Eye (tissue), 1 donor: Measurements from ENCODE around the gene PXDN.
"Not testable (repeated sequence)": the region's sequence is repeated elsewhere in the genome, so short reads cannot be mapped to it uniquely, and the experiment has no call there.

ENCODE experiments used
- DNase-seq: peaks from one replicate; pipeline ENCODE4 v3.0.0-alpha.2; 2015

PXDN gene

DNA sequence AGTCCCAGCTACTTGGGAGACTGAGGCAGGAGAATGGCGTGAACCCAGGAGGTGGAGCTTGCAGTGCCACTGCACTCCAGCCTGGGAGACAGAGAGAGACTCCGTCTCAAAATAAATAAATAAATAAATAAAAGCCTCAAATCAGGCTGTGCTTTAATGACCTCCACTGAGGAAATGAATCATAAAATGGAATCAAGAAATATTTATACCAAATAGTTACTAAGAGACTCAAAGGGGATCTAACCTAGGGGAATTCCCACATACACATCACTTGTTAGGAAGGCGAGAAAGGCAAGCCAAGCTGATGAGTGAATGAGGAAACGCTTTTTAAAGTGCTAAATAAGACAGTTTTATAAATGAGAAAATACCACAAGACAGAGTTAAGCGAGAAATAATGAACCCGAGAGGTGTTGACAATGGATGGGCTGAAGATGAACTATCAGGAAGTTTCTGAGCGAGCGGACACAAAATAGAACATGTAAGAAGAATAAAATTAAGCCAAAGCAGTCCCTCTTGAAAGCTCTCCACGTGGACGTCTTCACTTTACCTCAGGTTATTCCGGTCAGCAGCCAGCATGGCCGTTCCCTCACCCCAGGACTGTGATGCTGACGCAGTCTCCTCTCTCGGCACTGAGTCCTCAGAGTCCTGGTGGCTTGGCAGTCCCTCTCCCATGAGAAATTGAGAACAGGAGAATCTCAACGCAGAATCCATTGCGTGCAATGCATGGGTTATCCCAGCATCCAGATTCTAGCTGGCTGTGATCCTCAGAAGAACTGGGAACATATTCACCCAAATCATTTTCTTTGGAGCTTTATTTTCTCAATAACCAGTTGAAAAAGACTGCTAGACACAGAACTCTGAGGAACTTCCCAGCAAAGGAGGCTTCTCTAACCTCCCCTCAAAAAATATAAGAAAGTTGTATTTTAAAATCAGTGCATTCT is 22.3 kb downstream of the PXDN start:
- no peak for DNase-seq

DNA sequence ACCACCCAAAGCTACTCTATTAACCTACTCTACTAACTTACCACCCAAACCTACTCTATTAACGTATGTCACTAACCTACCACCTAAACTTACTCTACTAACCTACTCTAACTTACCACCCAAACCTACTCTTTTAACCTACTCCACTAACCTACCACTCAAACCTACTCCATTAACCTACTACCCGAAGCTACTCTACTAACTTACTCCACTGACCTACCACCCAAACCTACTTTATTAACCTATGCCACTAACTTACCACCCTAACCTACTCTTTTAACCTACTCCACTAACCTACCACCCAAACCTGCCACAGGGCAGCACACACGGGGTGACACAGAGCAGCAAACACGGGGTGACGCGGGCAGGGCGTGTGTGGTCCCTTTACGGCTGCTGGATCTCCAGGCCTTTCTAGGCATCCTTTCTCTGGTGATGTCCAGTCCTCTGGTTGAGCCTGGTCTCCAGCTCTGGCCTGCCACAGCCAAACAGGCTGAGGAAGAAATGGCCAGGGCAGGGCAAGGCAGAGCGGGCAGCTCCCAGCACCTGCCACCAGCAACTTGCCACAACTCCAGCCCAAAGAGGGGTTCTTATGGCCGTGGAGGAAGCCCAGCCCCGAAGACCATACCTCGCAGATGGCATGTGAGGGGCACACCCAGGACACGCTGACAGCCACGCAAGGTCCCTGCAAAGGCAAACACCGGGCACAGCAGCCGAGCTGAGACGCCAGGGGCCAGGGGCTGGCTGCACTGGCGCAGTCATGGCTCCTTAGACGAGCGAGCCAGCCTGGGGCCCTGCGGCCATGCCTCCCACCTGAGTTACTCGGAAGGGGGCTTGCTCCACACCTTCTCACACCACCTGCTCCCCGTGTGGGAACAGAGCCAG is 25.7 kb downstream of the PXDN start:
- peak; percentile 34 for DNase-seq

DNA sequence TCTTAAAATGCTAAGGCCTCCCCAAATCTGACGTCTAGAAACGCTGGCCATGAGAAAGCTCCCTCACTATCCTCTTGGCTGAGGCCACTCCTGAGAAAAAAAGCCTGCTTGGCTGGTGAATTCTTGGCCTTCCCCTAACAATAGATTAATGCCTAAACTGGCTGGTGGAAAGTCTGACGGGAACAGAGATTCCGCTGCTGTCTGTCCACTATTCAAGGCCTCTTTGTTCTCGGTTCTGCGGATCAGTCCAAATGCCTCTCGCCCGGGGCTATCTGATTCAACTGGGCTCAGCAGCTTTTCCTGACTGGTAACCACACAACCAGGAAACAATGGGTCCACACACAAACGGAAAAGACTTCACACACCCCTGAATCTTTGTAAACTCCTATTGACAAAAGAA is 27.2 kb downstream of the PXDN start:
- DNase-seq, result peak; percentile 48

DNA sequence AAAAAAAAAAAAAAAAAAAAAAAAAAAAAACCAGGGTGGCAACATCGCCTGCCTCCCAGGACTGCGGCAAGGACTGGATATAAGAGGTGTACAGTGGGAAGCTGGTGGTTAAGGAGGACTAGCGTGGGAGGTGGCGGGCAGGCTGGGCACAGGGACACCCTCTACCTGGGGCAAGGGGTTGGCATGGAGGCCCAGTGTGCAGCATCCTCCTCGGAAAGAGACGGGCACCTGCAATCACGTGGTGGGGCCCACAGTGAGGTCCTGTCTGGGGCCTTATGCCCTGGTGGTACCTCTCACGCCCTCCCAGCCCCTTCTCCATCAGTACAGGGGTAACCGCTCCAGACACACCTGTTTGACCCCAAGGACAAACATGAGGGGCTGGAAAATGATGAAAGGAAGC is 27.9 kb downstream of the PXDN start:
- DNase-seq, result no peak

DNA sequence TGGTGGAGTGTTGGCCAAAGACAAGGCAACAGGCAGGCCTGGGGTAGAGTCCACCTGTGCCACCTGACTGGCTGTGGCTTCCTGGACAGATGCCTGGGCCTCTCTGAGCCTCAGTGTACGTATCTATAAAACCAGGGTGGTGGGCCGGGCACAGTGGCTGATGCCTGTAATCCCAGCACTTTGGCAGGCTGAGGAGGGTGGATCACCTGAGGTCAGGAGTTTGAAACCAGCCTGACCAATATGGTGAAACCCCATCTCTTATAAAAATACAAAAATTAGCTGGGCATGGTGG is 28.4 kb downstream of the PXDN start:
- DNase-seq, result not testable (repeated sequence)

DNA sequence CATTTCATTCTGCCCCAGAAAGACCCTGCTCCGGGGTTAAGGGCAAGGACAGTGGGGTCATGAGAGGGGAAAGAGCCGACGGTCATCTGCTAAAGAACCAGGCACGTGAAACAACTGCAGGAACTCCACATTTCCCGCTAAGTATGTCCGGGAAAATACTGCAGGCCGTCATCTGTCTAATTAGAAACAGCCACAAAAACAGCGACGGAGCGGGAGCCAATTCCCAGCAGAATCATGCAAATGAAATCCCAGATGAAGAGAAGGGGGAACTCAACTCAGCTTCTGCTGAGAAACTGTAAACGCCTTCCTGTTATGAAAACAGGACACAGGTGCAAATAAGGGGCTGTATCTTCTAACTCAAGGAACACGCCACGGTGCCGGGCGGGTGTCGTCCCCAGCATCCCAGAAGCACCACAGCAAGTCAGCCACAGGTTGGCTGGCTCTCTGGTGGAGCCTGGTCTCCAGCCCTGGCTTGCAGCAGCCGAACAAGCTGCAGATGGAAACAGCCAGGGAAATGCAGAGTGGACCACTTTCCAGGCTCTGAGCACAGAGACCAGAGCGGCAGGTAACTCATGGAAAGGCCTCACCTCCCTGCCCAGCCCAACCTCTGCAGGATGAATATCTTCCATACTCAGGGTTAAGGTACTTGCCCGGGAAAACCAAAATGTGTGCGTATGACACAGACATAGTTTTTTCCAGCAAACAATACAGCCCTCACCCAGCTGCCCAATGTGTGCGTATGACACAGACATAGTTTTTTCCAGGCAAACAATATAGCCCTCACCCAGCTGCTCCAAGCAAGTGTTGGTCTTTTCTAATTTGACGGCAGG is 28.9 kb downstream of the PXDN start:
- peak; percentile 71 for DNase-seq

DNA sequence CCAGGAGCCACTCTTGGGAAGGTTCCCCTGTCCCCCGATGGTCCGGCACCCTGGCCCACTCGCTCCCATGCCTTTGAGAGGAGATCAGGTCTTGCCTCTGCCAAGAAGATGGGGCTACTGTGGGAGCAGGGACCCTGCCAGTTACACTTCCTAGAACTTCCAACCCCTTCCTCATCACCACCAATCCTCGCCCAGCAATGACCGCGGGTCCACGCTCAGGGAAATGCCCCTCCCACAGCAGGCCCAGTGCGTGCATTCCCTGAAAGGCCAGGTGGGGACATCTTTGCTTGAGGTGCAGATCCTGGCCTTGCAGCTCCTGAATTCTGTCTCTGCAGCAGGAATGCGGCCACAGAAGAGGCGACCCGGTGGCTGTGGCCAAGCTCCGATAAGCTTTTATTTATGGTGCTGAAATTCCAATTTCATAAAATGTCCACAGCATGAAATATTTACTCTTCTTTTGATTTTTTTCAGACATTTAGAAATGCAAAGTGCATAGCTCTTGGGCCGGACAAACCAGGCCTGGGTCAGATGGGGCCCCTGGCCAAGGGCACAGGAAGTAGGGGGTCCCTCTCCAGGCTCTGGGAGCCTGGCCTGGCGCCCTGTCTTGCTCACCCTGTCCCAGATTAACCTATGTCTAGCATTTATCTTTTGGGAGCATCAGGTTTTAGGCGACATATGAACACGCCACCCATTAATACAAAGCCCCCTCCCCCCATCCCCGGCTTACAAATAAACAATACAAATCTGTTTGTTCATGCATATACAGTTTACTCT is 29.8 kb downstream of the PXDN start:
- no peak for DNase-seq

DNA sequence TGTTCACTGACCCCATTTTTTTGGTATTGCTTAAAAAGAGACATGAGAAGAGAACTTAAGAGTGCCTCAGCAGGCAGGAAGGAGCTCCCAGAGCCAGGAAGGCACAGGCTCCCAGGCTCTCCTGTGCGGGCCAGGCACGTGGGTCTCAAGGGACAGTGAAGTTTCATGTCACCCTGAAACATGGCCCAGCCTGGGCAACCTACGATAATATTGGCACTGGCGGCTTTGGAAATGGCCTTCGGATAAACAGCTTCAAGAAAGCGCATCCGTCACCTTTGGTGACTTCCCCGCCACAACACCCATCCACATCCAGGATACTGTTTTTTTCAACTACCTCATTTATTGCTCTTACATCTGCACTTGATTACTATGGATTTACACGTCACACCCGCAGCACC is 30.5 kb downstream of the PXDN start:
- no peak for DNase-seq

DNA sequence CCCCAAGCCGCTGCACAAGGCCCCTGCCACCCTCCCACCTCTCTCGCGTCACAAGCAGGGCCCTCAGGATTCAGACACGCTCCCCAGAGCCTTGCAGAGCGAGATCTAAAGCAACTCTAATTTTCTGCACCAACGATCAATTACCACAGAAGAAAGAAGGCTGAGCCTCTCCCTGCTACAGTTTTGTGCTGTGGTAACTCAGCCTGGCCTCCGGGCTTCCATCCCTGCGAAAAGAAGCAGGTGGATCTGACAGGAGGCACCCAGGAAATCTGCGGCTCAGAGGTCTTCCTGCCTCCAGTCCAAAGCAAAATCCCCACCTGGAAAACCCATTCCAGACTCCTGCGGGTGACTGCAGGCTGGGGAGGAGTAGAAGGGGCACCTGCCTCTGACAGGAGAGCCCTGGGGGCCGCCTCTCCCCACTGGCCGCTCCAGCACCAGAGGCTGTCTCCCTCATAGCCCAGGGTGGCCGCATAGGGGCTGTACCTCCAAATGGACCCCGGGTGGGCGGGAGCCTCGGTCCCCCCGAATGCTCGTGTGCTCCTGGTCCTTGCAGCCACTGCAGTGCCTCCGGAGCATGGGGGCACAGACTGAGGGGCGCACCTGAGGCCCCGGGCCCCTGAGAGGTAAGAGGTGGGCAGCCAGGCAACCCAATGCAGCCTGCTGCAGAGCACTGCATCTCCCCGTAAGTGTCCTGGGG is 31.0 kb downstream of the PXDN start:
- peak; percentile 90 for DNase-seq

DNA sequence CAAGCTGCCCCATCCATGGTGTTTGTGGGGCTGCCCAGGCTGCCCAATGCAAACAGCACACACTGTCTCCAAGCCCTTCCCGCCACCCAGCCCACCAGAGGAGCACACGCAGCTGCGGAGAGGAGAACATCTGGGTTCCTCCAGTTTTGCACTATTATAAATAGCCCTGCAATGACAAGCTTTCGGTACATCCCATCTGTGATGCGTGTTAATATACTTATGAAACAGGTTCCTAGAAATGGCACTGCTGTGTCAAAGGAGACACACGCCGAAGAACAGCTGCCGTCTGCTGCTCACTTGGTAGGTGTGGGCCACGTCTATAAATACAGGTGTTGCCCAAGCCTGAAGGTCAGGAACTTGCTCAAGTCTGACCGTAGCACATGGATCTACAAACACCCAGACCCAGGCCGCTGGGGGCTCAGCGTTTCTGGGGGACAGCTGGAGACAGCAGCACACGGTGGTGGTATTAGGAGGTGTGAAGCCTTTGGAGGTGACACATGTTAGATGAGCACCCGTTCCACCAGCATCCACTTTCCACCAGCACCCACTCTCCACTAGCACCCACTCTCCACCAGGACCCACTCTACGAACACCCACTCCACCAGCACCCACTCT is 34.3 kb downstream of the PXDN start:
- no peak for DNase-seq

DNA sequence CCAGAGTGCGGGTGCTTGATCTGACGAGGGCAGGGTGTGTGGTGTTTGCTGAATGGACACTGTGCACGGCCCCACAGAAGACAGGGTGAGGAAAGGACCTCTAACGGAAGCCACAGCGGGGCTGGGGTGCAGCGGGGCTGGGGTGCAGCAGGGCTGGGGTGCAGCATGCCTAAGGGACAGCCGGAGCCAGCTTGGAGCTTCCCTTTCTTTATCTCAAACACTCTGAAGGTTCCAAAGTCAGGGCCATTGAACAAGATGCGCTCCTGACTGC is 35.0 kb downstream of the PXDN start:
- DNase-seq, result no peak

DNA sequence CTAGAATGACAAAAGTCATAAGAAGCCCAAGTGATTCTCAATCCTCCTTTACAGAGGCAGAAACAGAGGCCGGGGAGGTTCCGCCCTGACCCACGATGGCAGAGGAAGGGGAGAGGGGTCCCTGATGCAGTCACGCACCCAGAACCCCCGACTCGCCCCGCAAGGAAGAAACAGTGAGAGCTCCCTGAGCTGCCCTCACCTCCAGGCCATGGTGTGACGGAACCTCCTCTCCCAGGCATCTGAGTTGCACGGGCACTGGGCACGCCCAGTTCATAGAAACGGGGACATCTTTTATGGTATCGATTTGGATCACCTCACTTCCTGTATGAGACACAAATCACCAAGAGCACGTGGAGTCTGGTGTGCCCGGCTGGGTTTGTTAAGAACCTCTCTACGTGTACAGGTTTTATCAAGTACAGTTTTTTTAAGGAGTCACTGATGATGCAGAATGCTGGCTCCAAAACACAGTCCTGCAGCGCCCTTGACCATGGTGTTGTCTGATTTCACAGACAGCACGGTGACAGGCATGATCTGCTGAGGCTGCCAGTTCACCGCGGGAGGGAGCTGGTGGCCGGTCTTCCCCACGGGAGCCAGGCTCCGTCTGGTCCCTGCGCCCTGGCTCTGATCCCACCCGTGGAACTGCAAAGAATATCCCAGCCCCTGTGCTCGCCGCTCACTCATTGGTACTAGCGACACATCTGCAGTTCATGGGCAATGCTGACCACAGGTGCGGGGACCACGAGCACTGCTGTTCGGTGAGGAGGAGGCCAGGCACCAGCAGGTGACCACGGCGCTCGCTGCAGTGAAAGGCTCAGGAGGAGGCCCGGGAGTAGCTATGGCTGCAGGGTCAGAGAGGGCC is 35.6 kb downstream of the PXDN start:
- DNase-seq, result no peak

DNA sequence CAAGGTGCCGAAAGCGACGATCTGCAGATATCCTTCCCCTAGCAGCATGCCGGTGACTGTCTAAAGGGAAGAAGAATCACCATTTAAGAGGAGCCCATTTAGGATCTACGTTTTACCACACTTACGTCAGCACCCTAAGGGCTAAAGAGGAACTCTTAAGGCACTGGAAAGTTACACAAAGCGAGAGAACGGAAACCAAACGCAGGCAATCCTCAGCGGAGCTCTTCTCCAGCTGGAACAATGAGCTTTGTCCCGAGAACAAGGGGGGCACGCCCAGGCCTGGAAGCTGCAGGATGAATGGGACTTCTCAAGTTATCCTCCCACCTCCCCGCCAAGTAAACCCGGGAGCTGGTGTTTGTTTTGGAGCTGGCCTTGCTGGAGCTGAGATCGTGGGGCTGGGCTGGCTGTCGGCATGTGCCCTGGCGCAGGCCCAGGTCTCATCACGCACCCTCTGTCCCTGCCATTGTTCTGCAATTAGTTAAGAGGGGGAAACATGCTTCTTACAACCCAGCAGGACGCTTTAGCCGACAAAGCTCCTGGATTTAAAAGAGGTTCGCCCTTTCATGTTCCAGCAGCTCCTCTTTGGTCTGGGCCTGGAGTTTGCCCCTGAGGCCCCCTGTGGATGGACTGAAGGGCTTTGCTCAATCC is 36.4 kb downstream of the PXDN start:
- peak; percentile 89 for DNase-seq

DNA sequence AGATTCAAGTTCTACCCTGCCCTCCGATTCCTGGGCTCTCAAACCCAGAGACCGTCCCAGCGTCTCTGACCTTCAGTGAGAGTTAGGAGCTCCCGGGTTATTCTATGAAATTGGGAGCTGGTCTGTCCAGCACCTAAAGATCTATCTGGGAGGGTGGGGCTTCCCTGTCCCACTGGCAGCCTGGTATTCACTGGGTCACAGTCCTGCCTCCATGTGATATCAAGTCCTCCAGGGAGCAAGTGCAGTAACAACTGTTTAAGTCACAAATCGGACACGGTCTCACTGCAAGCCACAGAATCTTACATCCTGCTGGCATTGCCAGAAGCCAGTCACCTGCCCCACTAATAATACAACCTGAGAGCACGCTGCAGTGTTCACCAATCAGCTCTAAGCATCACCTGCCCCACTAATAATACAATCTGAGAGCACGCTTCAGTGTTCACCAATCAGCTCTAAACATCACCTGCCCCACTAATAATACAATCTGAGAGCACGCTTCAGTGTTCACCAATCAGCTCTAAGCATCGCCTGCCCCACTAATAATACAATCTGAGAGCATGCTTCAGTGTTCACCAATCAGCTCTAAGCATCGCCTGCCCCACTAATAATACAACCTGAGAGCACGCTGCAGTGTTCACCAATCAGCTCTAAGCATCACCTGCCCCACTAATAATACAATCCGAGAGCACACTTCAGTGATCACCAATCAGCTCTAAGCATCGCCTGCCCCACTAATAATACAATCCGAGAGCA is 38.0 kb downstream of the PXDN start:
- not testable (repeated sequence) for DNase-seq

DNA sequence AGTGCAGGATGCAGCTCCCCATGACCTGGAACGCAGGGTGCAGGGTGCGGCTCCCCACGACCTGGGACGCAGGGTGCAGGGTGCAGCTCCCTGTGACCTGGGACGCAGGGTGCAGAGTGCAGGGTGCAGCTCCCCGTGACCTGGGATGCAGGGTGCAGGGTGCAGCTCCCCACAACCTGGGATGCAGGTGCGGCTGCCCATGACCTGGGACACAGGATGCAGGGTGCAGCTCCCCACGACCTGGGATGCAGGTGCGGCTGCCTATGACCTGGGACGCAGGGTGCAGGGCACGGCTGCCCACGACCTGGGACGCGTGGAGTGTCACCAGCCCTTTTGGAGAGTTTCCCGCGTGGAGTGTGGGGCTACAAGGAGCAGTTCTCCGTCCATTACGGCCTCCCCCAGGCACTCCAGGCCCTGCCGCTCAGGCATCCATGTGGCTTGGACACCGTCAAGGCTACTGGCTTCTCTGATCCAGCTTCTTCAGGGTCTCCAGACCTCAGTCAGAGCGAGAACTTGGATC is 38.7 kb downstream of the PXDN start:
- DNase-seq, result no peak

DNA sequence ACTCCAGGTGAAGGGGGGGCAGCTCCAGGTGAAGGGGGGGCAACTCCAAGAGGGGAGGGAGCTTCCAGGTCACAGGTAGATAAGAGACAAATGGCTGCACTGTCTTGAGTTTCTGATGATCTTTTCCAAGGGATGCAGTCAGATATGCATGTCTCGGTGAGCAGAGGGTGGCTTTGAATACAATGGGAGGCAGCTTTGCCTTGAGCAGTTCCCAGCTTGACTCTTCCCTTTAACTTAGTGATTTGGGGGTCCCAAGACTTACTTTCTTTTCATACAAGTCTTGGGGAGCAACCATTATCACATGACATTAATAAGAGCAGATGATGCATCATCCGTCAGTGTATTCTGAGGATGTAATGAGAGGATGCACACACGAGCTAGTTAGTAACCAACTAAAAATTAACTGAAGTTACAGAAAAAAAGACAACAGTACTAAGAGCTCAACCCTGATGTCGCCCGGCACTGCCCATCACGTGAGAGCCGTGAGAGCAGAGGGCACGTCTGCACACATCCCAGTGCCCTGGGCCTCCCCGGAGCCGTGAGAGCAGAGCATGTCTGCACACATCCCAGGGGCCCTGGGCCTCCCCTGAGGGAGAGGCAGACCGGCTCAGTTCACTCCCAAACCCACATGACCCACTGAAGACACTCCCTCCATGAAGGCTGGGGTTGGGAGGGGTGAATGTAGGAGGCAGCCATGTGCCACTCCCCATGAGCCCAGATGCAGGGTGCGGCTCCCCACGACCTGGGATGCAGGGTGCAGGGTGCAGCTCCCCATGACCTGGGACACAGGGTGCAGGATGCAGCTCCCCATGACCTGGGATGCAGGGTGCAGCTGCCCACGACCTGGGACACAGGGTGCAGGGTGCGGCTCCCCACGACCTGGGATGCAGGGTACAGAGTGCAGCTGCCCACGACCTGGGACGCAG is 39.4 kb downstream of the PXDN start:
- peak; percentile 61 for DNase-seq

DNA sequence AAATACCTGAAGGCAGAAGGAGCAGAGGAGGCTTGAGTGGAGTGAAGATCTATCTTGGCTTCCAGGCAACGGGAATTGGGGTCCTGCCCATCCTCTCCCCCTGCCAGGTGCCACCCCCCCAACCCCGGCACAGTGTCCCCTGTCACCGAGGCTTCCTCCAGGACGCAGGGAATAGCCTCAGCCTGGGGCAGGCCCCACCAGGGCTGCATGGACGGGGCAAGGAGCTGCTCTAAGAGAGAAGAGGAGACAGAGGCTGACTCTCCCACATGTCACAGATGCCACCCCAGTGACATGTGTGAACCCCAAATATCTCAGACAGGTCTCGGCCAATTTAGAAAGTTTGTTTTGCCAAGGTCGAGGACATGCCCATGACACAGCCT is 42.1 kb downstream of the PXDN start:
- no peak for DNase-seq
